Endothelial cell of hepatic sinusoid (primary cell): ENCODE results near the gene CD300C.

Experiments used
- in situ Hi-C: cut with HindIII; loops from 2 replicates; pipeline ENCODE4 v1.10.0; 2017; ENCODE audit warnings: low sequenced_read_pairs

CD300C gene

DNA sequence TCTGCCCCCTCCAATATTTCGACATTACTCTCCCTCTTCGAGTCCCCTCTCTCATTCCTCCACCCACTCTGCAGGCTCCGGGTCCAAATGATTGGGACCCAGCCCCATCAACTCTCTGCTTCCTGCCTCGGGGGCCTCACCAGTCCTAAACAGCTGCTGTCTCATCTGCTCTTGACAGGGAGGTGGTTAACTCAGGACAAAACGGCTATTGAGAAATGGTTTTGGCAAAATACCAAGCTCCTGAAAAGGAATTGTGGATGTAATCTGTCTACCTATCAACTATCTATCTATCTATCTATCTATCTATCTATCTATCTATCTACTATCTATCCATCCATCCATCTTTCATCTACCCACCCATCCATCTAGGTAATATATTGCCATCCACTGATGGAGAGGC is 19.2 kb upstream of the CD300C start:
- in situ Hi-C loops, result no loop called here

GRCh38 chr17:74563358-74563757 is 17.4 kb upstream of the CD300C start:
- in situ Hi-C loops, result no loop called here

- in situ Hi-C loops, result no loop called here
Observed at GRCh38 chr17:74561586-74561985, 15.7 kb upstream of the CD300C start.

DNA sequence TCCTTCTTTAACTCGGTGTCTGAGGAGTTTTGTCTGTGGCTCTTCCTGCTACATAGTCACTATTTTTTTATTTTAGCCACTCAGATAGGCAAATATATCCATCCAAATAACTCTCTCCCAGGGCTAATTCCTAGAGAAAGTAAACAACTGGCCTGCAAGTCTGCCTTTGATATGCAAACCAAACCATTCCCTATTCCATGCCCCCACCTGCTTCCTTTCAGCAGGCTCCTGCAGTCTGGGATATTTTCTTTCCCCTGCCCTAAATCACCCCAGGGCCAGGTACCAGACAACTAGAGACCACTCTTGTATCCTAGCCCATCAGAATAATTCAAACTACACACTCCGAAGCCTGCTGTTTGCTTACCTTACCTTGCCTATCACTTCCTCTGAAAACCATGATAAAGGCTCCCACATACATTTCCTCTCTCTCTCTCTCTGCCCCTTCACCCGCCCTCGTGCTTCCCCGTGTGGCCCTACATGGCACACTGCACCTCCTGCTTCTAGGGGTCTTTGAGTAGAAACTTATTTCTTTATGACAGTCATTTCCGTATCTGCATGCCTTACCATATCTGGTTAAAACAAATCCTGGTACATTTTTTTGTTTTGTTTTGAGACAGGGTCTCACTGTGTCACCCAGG is 13.1 kb upstream of the CD300C start:
- in situ Hi-C loops, result loop anchor here (5.0 kb wide), 1 partner anchor 77 kb away; no protein-coding TSS in a partner anchor

GRCh38 chr17:74558402-74558801 is 12.5 kb upstream of the CD300C start:
- in situ Hi-C loops, result loop anchor here (5.0 kb wide), 1 partner anchor 76 kb away; no protein-coding TSS in a partner anchor

DNA sequence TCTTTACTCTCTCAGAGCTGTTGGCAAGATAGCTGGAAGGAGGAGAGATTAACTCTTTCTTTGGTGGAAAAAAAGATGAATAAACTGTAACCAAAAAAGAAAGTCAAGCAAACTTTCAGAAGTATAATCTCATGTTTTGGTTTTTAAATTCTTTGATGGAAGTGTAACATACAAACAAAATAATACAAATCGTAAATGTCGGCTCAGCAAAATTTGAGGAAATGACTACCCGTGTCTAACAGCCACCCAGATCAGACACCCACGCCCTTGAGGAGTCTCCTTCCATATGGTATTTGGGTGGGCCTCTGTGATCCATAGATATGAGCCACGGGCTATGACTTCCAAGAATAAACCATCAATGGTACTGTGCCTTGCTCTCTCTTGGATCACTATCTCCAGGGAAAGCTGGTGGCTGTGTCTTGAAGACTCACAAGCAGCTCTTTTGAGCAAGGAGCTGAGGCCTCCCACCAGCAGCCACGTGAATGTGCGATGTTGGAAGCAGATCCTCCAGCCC is 9.6 kb upstream of the CD300C start:
- in situ Hi-C loops, result loop anchor here (5.0 kb wide), 1 partner anchor 73 kb away; no protein-coding TSS in a partner anchor

GRCh38 chr17:74554909-74555308 is 9.0 kb upstream of the CD300C start:
- in situ Hi-C loops, result loop anchor here (5.0 kb wide), 1 partner anchor 73 kb away; no protein-coding TSS in a partner anchor

GRCh38 chr17:74552037-74552436 is 6.1 kb upstream of the CD300C start:
- in situ Hi-C loops, result no loop called here

DNA sequence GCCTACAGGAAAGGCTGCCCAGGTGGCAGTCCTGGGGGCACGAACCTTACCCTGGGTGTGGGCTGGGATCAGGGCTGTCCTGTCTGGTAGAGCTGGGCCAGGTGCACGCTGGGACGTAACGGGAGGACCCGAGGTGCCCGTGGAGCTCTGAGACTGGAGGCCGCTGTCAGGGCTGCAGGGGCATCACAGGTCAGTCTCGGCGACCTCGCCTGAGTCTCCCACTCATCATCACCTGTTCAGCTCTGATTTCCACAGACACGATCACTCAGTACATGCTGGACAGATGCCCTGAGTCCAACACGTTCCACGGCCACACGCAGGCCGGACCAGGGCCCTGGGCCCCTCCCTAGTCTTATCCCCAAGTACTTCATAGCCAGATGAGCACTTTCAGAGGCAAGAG is 4.7 kb upstream of the CD300C start:
- in situ Hi-C loops, result no loop called here

GRCh38 chr17:74549343-74549742 is 3.4 kb upstream of the CD300C start:
- in situ Hi-C loops, result no loop called here

- in situ Hi-C loops, result no loop called here
Observed at GRCh38 chr17:74547736-74548135, 1.8 kb upstream of the CD300C start.

DNA sequence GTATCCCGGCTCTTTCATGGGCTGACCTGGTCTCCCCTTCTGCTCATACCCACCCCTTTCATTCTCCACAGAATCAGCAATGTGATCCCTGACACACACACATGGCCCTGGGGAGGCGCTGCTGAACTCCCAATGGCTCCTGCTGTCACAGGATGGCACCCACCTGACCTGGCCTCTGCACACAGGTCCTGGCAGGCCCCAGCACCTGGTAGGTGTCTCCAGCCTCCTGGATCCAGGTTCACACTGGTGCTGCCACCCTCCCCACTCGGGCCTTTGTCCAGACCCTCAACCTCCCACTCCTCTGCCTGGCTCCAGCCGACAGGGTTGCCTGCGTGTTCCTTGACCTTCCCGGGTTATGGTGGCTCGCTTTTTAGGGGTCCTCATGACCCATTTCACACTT is 1.3 kb upstream of the CD300C start:
- in situ Hi-C loops, result no loop called here

DNA sequence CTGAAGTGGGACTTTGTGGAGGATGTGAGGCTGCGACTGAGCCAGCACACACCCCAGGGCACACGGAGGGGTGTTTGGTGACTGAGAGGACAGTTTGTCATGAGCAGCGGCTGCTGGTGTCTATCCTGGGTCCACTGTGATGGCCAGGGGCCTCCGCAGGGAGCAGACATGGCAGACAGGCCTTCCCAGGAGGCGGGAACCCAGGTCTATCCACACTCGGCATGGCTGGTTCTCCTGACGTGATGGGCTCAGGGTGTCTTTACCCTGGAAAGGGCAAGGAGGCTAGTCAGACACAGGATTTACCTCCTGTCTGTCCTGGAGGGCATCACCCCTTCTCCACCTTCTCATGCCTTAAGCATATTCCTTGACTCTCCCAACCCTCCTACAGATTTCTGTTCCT is 671 bp upstream of the CD300C start:
- in situ Hi-C loops, result no loop called here

GRCh38 chr17:74544991-74545842 is 698 bp downstream of the CD300C start:
- in situ Hi-C loops, result no loop called here

DNA sequence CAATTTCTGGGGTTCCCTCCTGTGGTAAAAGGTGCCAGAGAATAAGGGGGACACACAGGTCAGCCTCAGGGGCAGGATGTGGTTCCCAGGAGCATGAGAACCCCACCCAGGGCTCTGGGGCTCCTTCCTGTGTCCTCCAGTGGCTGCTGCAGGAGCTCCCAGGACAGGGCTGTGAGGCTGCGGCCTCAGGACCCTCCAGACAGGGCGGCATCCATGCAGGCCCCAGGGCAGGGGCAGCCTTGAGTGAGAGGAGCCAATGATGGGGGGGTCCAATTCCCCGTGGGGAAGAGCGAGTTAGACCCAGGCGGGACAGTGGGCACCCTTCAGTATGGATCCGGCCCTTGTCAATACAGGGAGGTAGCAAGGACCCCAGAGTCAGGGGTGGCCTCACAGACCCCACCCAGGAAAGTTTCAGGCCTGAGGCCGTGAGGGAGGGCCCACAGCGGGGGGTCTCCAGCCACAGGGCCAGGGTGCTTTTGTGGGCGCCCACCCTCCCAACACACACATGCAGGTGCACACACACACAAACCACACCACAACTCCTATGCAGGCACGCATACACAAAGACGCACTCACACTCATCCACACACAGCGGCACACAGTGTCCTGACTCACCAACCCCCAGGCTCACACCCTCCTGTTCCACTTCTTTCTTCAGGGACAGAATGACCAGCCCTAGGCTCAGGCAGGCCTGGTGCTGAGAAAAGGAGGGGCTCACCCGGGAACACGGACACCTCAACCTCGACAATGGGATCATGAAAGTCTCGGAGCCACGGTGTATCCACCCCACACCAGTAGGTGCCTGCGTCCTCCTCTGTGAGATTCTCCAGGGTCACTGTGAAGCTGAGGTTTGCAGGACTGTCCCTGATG is 1.8 kb downstream of the CD300C start:
- in situ Hi-C loops, result no loop called here

DNA sequence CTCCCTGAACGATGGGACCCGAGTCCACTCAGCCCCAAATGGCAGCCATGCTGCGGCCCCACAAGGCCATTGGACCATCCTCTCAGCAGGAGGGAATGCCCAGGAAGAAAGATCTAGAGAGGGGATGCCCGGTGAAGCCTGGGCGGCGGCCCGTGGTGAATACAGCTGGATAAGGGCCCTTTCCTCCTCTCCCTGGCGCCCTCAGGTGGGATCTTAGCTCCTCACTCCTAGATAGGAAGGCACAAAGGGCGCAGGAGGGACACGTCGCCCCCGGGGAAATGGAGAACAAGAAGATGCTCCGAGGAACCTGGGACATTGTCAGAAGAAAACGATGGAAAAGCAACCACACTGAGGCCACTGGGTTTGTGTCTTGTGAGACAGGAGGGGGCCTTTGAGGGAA is 2.5 kb downstream of the CD300C start:
- in situ Hi-C loops, result no loop called here

DNA sequence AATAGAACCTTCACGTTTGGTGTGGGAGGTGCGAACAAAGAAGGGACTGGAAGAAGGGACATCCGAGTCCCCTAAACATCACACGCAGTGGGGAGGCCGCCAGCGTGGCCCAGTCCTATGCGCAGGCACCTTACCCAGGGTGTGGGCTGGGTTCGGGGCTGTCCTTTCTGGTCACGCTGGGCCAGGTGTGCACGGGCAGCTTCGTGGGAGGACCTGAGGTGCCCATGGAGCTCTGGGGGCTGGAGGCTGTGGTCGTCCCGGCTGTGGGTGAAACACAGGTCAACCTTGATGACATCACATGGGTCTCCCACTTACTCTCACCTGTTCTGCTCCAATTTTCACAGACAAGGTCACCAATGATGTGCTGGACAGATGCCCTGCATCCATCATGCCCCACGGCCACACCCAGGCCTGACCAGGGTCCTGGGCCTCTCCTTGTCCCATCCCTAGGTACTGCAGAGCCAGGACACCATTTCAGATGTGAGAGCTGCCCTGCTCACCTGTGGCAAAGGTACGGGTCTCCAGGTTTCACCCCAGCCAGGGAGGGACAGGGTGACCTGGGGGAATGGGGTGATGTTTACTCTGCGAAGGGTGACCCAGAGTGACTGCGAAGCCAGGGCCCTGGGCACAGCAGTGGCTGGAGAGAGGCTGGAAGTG is 3.1 kb downstream of the CD300C start:
- in situ Hi-C loops, result no loop called here

GRCh38 chr17:74542166-74542565 is 3.7 kb downstream of the CD300C start:
- in situ Hi-C loops, result no loop called here

DNA sequence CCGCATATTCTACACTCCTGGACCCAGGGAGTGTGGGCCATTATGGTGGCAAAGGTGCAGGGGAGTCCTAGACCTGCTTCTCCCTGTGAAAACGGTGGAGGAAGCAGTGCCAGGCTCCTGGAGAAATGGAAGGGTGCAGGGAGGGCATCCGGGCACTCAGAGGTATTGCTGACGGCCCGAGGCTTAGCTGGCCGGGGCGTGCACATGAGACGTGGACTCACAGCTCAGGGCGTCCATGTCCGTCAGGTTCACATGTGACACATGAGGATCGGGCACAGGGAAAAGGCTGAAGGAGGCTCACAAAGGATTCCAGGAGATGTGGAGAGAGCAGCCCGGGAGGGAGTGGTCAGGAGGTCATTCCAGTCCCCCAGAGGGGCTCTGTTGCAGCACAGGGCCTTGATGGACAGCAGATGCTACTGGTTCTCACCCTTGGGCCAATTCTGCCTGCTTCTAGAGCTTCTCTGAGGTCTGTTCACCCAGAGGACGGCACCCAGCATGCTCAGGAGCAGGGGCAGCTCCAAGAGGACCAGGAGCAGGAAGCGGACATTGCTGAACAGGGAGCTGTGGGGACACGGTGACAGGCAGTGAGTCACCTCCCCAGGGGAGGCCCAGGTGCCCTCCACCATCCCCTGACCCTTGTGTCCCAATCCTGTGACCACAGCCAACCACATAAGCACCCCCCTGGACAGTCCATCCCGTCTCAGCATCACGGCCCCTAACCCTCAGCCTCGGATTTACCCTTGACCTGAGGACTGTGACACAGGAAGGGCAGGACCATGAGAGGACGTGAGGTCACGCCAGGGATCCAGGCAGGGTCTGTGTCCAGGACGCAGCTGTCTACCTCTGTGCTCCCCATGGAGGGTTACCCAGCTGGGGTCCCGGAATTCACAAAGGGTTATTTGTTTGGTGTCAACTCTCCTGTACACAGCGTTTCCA is 4.5 kb downstream of the CD300C start:
- in situ Hi-C loops, result no loop called here
